ENCODE results near the gene EPHA10. TPM values are rescaled to one million over a fixed set of nuclear protein-coding genes. Genes with fewer than 3 reads are reported as not detected.

EPHA10 gene
- total RNA-seq, 1 experiment from 2014 or later, result 1.3 TPM

DNA sequence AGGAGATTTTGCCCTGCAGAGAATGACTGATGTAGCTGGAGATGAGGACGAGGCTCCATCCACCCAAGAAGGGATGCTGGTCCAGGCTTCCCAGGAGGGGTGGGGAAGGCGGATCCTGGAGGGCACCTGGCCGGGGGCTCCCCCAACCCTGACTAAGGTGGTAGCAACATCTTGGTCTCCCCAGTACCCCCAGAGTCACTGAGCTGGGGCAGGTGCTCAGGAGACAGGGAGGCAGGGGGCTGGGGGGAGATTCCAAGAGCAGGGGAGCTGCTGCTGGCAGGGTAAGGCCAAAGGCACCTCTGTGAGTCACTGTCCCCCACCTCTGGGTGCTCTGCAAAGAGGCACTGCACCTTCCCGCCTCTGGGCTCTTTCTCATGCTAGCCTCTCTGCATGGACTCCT lies 48.6 kb downstream of the EPHA10 start:
- POLR2A ChIA-PET, result no interaction called here
- no peak overlapping the region for H3K27ac Mint-ChIP-seq
- DNase-seq (ENCODE audit: low spot score) (no peak), ATAC-seq (no peak)
- CTCF ChIA-PET, result no interaction called here
- TF ChIP-seq ZNF512 (CRISPR knock-in tag; IDR thresholded peaks at IDR 0.05; ENCODE audit: borderline replicate concordance) (no peak), GABPB1 (CRISPR knock-in tag; IDR thresholded peaks at IDR 0.05) (no peak), JUN (CRISPR knock-in tag; IDR thresholded peaks at IDR 0.05) (no peak), ATF3 (CRISPR knock-in tag; conservative IDR thresholded peaks at IDR 0.05) (no peak), ZNF416 (CRISPR knock-in tag; IDR thresholded peaks at IDR 0.05) (no peak), SMAD3 (CRISPR knock-in tag; IDR thresholded peaks at IDR 0.05; ENCODE audit: borderline replicate concordance) (no peak), CBFB (CRISPR knock-in tag; IDR thresholded peaks at IDR 0.05; ENCODE audit: low read depth) (no peak), GRHL2 (CRISPR knock-in tag; IDR thresholded peaks at IDR 0.05; ENCODE audit: insufficient replicate concordance, severe bottlenecking) (no peak), ZNF138 (CRISPR knock-in tag; conservative IDR thresholded peaks at IDR 0.05) (no peak), MAX (CRISPR knock-in tag; IDR thresholded peaks at IDR 0.05) (no peak), CREM (CRISPR knock-in tag; IDR thresholded peaks at IDR 0.05) (no peak)
- TF ChIP-seq, protein P1, sequence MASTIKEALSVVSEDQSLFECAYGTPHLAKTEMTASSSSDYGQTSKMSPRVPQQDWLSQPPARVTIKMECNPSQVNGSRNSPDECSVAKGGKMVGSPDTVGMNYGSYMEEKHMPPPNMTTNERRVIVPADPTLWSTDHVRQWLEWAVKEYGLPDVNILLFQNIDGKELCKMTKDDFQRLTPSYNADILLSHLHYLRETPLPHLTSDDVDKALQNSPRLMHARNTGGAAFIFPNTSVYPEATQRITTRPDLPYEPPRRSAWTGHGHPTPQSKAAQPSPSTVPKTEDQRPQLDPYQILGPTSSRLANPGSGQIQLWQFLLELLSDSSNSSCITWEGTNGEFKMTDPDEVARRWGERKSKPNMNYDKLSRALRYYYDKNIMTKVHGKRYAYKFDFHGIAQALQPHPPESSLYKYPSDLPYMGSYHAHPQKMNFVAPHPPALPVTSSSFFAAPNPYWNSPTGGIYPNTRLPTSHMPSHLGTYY (CRISPR knock-in tag; IDR thresholded peaks at IDR 0.05), result no peak
- TF ChIP-seq, protein P2, sequence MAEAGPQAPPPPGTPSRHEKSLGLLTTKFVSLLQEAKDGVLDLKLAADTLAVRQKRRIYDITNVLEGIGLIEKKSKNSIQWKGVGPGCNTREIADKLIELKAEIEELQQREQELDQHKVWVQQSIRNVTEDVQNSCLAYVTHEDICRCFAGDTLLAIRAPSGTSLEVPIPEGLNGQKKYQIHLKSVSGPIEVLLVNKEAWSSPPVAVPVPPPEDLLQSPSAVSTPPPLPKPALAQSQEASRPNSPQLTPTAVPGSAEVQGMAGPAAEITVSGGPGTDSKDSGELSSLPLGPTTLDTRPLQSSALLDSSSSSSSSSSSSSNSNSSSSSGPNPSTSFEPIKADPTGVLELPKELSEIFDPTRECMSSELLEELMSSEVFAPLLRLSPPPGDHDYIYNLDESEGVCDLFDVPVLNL (CRISPR knock-in tag; IDR thresholded peaks at IDR 0.05; ENCODE audit: borderline replicate concordance, low read depth), result no peak
- TF ChIP-seq, protein P3, sequence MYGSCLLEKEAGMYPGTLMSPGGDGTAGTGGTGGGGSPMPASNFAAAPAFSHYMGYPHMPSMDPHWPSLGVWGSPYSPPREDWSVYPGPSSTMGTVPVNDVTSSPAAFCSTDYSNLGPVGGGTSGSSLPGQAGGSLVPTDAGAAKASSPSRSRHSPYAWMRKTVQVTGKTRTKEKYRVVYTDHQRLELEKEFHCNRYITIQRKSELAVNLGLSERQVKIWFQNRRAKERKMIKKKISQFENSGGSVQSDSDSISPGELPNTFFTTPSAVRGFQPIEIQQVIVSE (CRISPR knock-in tag; IDR thresholded peaks at IDR 0.05; ENCODE audit: borderline replicate concordance), result no peak
- TF ChIP-seq, protein P4, sequence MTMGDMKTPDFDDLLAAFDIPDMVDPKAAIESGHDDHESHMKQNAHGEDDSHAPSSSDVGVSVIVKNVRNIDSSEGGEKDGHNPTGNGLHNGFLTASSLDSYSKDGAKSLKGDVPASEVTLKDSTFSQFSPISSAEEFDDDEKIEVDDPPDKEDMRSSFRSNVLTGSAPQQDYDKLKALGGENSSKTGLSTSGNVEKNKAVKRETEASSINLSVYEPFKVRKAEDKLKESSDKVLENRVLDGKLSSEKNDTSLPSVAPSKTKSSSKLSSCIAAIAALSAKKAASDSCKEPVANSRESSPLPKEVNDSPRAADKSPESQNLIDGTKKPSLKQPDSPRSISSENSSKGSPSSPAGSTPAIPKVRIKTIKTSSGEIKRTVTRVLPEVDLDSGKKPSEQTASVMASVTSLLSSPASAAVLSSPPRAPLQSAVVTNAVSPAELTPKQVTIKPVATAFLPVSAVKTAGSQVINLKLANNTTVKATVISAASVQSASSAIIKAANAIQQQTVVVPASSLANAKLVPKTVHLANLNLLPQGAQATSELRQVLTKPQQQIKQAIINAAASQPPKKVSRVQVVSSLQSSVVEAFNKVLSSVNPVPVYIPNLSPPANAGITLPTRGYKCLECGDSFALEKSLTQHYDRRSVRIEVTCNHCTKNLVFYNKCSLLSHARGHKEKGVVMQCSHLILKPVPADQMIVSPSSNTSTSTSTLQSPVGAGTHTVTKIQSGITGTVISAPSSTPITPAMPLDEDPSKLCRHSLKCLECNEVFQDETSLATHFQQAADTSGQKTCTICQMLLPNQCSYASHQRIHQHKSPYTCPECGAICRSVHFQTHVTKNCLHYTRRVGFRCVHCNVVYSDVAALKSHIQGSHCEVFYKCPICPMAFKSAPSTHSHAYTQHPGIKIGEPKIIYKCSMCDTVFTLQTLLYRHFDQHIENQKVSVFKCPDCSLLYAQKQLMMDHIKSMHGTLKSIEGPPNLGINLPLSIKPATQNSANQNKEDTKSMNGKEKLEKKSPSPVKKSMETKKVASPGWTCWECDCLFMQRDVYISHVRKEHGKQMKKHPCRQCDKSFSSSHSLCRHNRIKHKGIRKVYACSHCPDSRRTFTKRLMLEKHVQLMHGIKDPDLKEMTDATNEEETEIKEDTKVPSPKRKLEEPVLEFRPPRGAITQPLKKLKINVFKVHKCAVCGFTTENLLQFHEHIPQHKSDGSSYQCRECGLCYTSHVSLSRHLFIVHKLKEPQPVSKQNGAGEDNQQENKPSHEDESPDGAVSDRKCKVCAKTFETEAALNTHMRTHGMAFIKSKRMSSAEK (CRISPR knock-in tag; IDR thresholded peaks at IDR 0.05; ENCODE audit: borderline replicate concordance), result no peak
- no peaks in the 10 kb centered on the region for H3K4me1 Mint-ChIP-seq
- H3K27me3 Mint-ChIP-seq (ENCODE audit: low read depth), result no peaks in the 10 kb centered on the region
- H3K9me3 Mint-ChIP-seq, result no peaks in the 10 kb centered on the region
- H3K4me3 Mint-ChIP-seq, result no peak overlapping the region
- no peaks in the 10 kb centered on the region for H3K36me3 Mint-ChIP-seq

GRCh38 chr1:37714689-37715088 lies 50.2 kb downstream of the EPHA10 start:
- H3K27ac Mint-ChIP-seq, result no peak overlapping the region
- no peak for ATAC-seq
- H3K4me3 Mint-ChIP-seq, result no peak overlapping the region
- no peak for DNase-seq (ENCODE audit: low spot score)
- peaks cover 3% of the 10 kb centered on the region for H3K36me3 Mint-ChIP-seq
- no peaks in the 10 kb centered on the region for H3K27me3 Mint-ChIP-seq (ENCODE audit: low read depth)
- ChIA-PET CTCF (no interaction called here), POLR2A (no interaction called here)
- no peaks in the 10 kb centered on the region for H3K9me3 Mint-ChIP-seq
- H3K4me1 Mint-ChIP-seq, result no peaks in the 10 kb centered on the region
- TF ChIP-seq AR (CRISPR knock-in tag; IDR thresholded peaks at IDR 0.05), result no peak
- TF ChIP-seq ZNF263 (CRISPR knock-in tag; IDR thresholded peaks at IDR 0.05; ENCODE audit: low read depth), result no peak
- TF ChIP-seq, protein P5, sequence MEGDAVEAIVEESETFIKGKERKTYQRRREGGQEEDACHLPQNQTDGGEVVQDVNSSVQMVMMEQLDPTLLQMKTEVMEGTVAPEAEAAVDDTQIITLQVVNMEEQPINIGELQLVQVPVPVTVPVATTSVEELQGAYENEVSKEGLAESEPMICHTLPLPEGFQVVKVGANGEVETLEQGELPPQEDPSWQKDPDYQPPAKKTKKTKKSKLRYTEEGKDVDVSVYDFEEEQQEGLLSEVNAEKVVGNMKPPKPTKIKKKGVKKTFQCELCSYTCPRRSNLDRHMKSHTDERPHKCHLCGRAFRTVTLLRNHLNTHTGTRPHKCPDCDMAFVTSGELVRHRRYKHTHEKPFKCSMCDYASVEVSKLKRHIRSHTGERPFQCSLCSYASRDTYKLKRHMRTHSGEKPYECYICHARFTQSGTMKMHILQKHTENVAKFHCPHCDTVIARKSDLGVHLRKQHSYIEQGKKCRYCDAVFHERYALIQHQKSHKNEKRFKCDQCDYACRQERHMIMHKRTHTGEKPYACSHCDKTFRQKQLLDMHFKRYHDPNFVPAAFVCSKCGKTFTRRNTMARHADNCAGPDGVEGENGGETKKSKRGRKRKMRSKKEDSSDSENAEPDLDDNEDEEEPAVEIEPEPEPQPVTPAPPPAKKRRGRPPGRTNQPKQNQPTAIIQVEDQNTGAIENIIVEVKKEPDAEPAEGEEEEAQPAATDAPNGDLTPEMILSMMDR (IDR thresholded peaks at IDR 0.05), result no peak
- TF ChIP-seq CREB1 (CRISPR knock-in tag; IDR thresholded peaks at IDR 0.05), result no peak
- TF ChIP-seq, protein P6, sequence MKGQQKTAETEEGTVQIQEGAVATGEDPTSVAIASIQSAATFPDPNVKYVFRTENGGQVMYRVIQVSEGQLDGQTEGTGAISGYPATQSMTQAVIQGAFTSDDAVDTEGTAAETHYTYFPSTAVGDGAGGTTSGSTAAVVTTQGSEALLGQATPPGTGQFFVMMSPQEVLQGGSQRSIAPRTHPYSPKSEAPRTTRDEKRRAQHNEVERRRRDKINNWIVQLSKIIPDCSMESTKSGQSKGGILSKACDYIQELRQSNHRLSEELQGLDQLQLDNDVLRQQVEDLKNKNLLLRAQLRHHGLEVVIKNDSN (CRISPR knock-in tag; IDR thresholded peaks at IDR 0.05), result no peak
- TF ChIP-seq JUN (CRISPR knock-in tag; IDR thresholded peaks at IDR 0.05), result no peak

Data from WTC11 (cell line).